ENCODE data around the gene NEDD8. TPM values are rescaled to one million over a fixed set of nuclear protein-coding genes. Genes with fewer than 3 reads are reported as not detected.

The NEDD8 gene
- total and polyA plus RNA-seq, 2 donors (not counting 3 experiments of a cell fraction or from before 2014, with no cell fraction given): 243 to 316 TPM

DNA sequence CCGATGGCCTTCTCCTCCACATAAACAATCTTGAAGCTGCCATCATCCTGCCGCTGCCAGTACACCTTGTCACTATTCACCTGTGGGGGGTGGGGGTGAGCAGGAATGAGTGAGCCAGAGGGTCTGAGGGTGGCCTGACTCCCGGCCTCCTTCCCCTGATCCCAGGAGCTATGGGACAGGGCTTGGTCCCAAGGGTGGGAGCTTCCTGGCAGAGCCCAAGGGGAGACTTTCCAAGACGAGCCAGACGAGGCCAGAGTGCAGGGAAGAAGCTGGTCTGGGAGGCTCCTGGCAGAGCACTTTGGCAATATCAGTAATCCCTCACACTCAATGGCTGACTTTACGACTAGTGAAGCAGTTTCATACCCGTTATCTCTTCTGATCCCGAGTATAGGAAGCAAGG is 23.3 kb upstream of the NEDD8 start:
- no peak overlapping the region for H3K4me3 ChIP-seq (replicated peaks in 1 of 3; ENCODE audit: insufficient read depth in 1 of 3, low read depth in 1 of 3, low read length in 3 of 3)
- no peaks in the 10 kb centered on the region for H3K9me1 ChIP-seq (replicated peaks; ENCODE audit: control insufficient read depth, extremely low read depth, insufficient read depth, low read length)
- H2AFZ ChIP-seq (ENCODE audit: low read depth, low read length): no peak overlapping the region
- no peaks in the 10 kb centered on the region for H3K79me2 ChIP-seq (ENCODE audit: control insufficient read depth, insufficient read depth, low read length)
- no peak for FAIRE-seq
- H3K9ac ChIP-seq (replicated peaks; ENCODE audit: extremely low read depth, insufficient read depth, low read length): no peak overlapping the region
- dilution Hi-C loops (cut with MboI; ENCODE audit: extremely low pct_ligation_motif_present, low sequenced_read_pairs) (no loop called here), intact Hi-C loops (cut with micrococcal nuclease) (no loop called here)
- H4K20me1 ChIP-seq (replicated peaks; ENCODE audit: control insufficient read depth, extremely low read depth, insufficient read depth, low read length): no peaks in the 10 kb centered on the region
- no peaks in the 10 kb centered on the region for H3K4me1 ChIP-seq (ENCODE audit: control insufficient read depth, extremely low read depth, insufficient read depth, low read length)
- ChIA-PET CTCF (interaction anchor here (1.0 kb wide), 1 partner anchor 41 kb away, joined by 4 read pairs; no protein-coding TSS in a partner anchor), POLR2A (no interaction called here)
- no peak overlapping the region for H3K4me2 ChIP-seq (ENCODE audit: insufficient read depth, low read length)
- BruUV-seq (replicated peaks): no TSS peak
- TF ChIP-seq CTCF (IDR thresholded peaks at IDR 0.05; ENCODE audit: extremely low read depth in 1 of 2, insufficient read depth in 1 of 2, low read depth in 1 of 2, low read length in 2 of 2) (no peak), POLR2A (IDR thresholded peaks at IDR 0.05; ENCODE audit: low read depth, low read length) (no peak), POLR2AphosphoS5 (IDR thresholded peaks at IDR 0.05; ENCODE audit: insufficient read depth, low read depth, low read length) (no peak), GATA2 (IDR thresholded peaks at IDR 0.05; ENCODE audit: insufficient read depth, insufficient read length, low read depth, low read length) (no peak), JUN (IDR thresholded peaks at IDR 0.05; ENCODE audit: borderline replicate concordance, insufficient read depth, insufficient read length, low read depth) (no peak), MYC (IDR thresholded peaks at IDR 0.05; ENCODE audit: low read depth, low read length) (no peak)
- TF ChIP-seq, protein P1, sequence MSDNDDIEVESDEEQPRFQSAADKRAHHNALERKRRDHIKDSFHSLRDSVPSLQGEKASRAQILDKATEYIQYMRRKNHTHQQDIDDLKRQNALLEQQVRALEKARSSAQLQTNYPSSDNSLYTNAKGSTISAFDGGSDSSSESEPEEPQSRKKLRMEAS (IDR thresholded peaks at IDR 0.05; ENCODE audit: insufficient read depth, insufficient read length): no peak
- no peak for DNase-seq (ENCODE audit: low read depth, low spot score)
- no peaks in the 10 kb centered on the region for H3K27me3 ChIP-seq (ENCODE audit: control insufficient read depth in 2 of 2, insufficient read depth in 2 of 2, low read length in 2 of 2)
- H3K9me3 ChIP-seq (replicated peaks; ENCODE audit: control insufficient read depth, insufficient read depth, low read length): no peaks in the 10 kb centered on the region
- peaks cover 0 to 3% of the 10 kb centered on the region in 2 experiments for H3K36me3 ChIP-seq (ENCODE audit: control insufficient read depth in 2 of 2, extremely low read depth in 1 of 2, insufficient read depth in 2 of 2, low read length in 2 of 2)
- H3K27ac ChIP-seq (ENCODE audit: insufficient read depth, low read depth, low read length): no peak overlapping the region

Measured in endothelial cell of umbilical vein (primary cell).